HepG2 (cell line): ENCODE results near the gene ABCD1. TPM values are rescaled to one million over a fixed set of nuclear protein-coding genes. Genes with fewer than 3 reads are reported as not detected.
A peak's percentile ranks its signal among the peaks of the same experiment; 100 is the strongest.

Source experiments
- ATAC-seq: fragments of 200-7000 bp; cut with Tn5 transposase; 3 replicates; pipeline ENCODE4 v1.9.1; 2020; ENCODE audit warnings: mild to moderate bottlenecking, moderate library complexity
- BruUV-seq: library from RNA; stranded (reverse); fragments of 400-500 nt; replicated peaks from 2 replicates; lab custom pipeline; 2021; lab: Mats Ljungman, UMichigan
- CTCF ChIA-PET: fragments of 300-600 bp; formaldehyde crosslinking; extraction: SDS; loops from one replicate; lab custom pipeline; 2021; ENCODE audit warnings: low total read pairs, inconsistent platforms, low intra/inter-chr PET ratio; lab: Yijun Ruan, JAX
- POLR2A ChIA-PET: fragments of 350-600 bp; sonication (Branson Sonifier 250); formaldehyde crosslinking; loops from one replicate; lab custom pipeline; 2020; ENCODE audit warnings: antibody characterized with exemption, inconsistent platforms; lab: Yijun Ruan, JAX
- DNase-seq: peaks from one replicate; pipeline ENCODE4 v3.0.0-alpha.2; 2015; ENCODE audit warnings: low spot score
- FAIRE-seq: peaks from 3 replicates; lab custom pipeline; 2011; peaks lifted over from hg19 to GRCh38; lab: Jason Lieb, UNC
- H2AFZ ChIP-seq: one replicate; pipeline ENCODE4 v1.6.1; 2011; ENCODE audit warnings: low read length, inconsistent platforms
- H3K27ac ChIP-seq: fragments of 300-600 bp; 3 replicates; pipeline ENCODE4 v1.8.0; 2011; ENCODE audit warnings: mixed run types, mild to moderate bottlenecking, mixed read lengths, low read length, inconsistent platforms; ENCODE audit not compliant: insufficient read depth; ENCODE audit errors: extremely low read length
- H3K27me3 ChIP-seq, 2 experiments: fragments of 200-600 bp in 1 of 2; 2 replicates in 1 of 2; 3 replicates in 1 of 2; pipeline versions ENCODE4 v1.6.0 to v1.8.0; 2011; ENCODE audit warnings: low read length in 2 of 2, mild to moderate bottlenecking in 2 of 2, moderate library complexity in 2 of 2, inconsistent platforms in 1 of 2; ENCODE audit not compliant: insufficient read depth in 2 of 2, control insufficient read depth in 1 of 2
- H3K36me3 ChIP-seq, 2 experiments: fragments of 200-600 bp in 1 of 2; replicated peaks in 1 of 2; 2 replicates in 1 of 2; 3 replicates in 1 of 2; pipeline versions ENCODE4 v1.5.1 to v1.8.0; 2011; ENCODE audit warnings: low read length in 2 of 2, inconsistent platforms in 1 of 2; ENCODE audit not compliant: insufficient read depth in 2 of 2, control insufficient read depth in 1 of 2
- H3K4me1 ChIP-seq: 2 replicates; pipeline ENCODE4 v1.5.1; 2012; ENCODE audit warnings: low read length, inconsistent platforms; ENCODE audit not compliant: insufficient read depth
- H3K4me2 ChIP-seq: 2 replicates; pipeline ENCODE4 v1.6.0; 2011; ENCODE audit warnings: low read depth, low read length, inconsistent platforms
- H3K4me3 ChIP-seq, 3 experiments: fragments of 200-600 bp in 1 of 3; sonication (generic), shearing (Covaris generic) in 1 of 3; replicated peaks in 1 of 3; 2 replicates each; pipeline ENCODE4 v1.5.1; 2011 to 2016; ENCODE audit warnings: low read length in 3 of 3, inconsistent platforms in 2 of 3, low read depth in 2 of 3, mild to moderate bottlenecking in 2 of 3, control low read depth in 1 of 3, mixed read lengths in 1 of 3; ENCODE audit not compliant: insufficient read depth in 1 of 3
- H3K79me2 ChIP-seq: one replicate; pipeline ENCODE4 v1.6.1; 2011; ENCODE audit warnings: low read length, inconsistent platforms; ENCODE audit not compliant: insufficient read depth
- H3K9ac ChIP-seq: 2 replicates; pipeline ENCODE4 v1.6.0; 2011; ENCODE audit warnings: mild to moderate bottlenecking, low read depth, low read length, inconsistent platforms; ENCODE audit not compliant: insufficient read depth
- H3K9me3 ChIP-seq: 2 replicates; pipeline ENCODE4 v1.5.1; 2012; ENCODE audit warnings: mild to moderate bottlenecking, low read length
- H4K20me1 ChIP-seq: 2 replicates; pipeline ENCODE4 v1.6.0; 2011; ENCODE audit warnings: inconsistent platforms, mild to moderate bottlenecking, low read length, moderate library complexity; ENCODE audit not compliant: insufficient read depth
- BATF2 ChIP-seq: sonication (generic); formaldehyde crosslinking; IDR thresholded peaks from 2 replicates; pipeline ENCODE4 v1.8.0; 2022; ENCODE audit warnings: mild to moderate bottlenecking, missing genetic modification reagents, moderate library complexity
- CSRNP2 ChIP-seq: sonication (generic); formaldehyde crosslinking; conservative IDR thresholded peaks from 2 replicates; pipeline ENCODE4 v1.8.0; 2022; ENCODE audit warnings: low read depth, missing genetic modification reagents
- GZF1 ChIP-seq: sonication (generic); formaldehyde crosslinking; IDR thresholded peaks from 2 replicates; pipeline ENCODE4 v1.5.1; 2020; ENCODE audit warnings: mild to moderate bottlenecking, missing genetic modification reagents
- MZF1 ChIP-seq: sonication (generic); formaldehyde crosslinking; IDR thresholded peaks from 2 replicates; pipeline ENCODE4 v1.8.1; 2023; ENCODE audit warnings: mild to moderate bottlenecking, missing genetic modification reagents, borderline replicate concordance
- PHF20 ChIP-seq: sonication (generic); formaldehyde crosslinking; IDR thresholded peaks from 2 replicates; pipeline ENCODE4 v1.5.0; 2020; ENCODE audit warnings: mild to moderate bottlenecking, missing genetic modification reagents
- RXRA ChIP-seq: sonication (generic); formaldehyde crosslinking; IDR thresholded peaks from 2 replicates; pipeline ENCODE4 v1.5.1; 2020; ENCODE audit warnings: missing genetic modification reagents
- ZBED4 ChIP-seq: sonication (generic); formaldehyde crosslinking; IDR thresholded peaks from 2 replicates; pipeline ENCODE4 v1.4.0; 2020; ENCODE audit warnings: missing genetic modification reagents, borderline replicate concordance
- ZNF253 ChIP-seq: sonication (generic); formaldehyde crosslinking; IDR thresholded peaks from 2 replicates; pipeline ENCODE4 v1.8.0; 2022; ENCODE audit warnings: mild to moderate bottlenecking, missing genetic modification reagents, borderline replicate concordance
- ZNF276 ChIP-seq: sonication (generic); formaldehyde crosslinking; IDR thresholded peaks from 2 replicates; pipeline ENCODE4 v1.4.0; 2020; ENCODE audit warnings: mild to moderate bottlenecking, low read depth, missing genetic modification reagents
- ZNF329 ChIP-seq: sonication (generic); formaldehyde crosslinking; IDR thresholded peaks from 2 replicates; pipeline ENCODE4 v1.9.0; 2021; ENCODE audit warnings: low read depth, mild to moderate bottlenecking, missing genetic modification reagents
- ZNF510 ChIP-seq: sonication (generic); formaldehyde crosslinking; IDR thresholded peaks from 2 replicates; pipeline ENCODE4 v1.4.0; 2020; ENCODE audit warnings: low read depth, mild to moderate bottlenecking, missing genetic modification reagents
- ZNF83 ChIP-seq: sonication (generic); formaldehyde crosslinking; IDR thresholded peaks from 2 replicates; pipeline ENCODE4 v1.4.0; 2020; ENCODE audit warnings: missing genetic modification reagents, mild to moderate bottlenecking, borderline replicate concordance
- ZSCAN22 ChIP-seq: sonication (generic); formaldehyde crosslinking; IDR thresholded peaks from 2 replicates; pipeline ENCODE4 v1.4.0; 2020; ENCODE audit warnings: mild to moderate bottlenecking, missing genetic modification reagents
- ZZZ3 ChIP-seq: sonication (generic); formaldehyde crosslinking; IDR thresholded peaks from 2 replicates; pipeline ENCODE4 v1.4.0; 2020; ENCODE audit warnings: missing genetic modification reagents, mild to moderate bottlenecking, borderline replicate concordance
- WGBS: methylation state at CpG from one replicate; pipeline ENCODE4 v1.1.6; 2017; ENCODE audit warnings: low lambda C conversion rate; 5-methylcytosine and 5-hydroxymethylcytosine counted together
- in situ Hi-C: cut with HindIII; loops from 2 replicates; pipeline ENCODE4 v1.10.0; 2017; ENCODE audit warnings: low pct_unique_long_range_greater_than_20kb; ENCODE audit not compliant: extremely low pct_ligation_motif_present
- intact Hi-C: fragments of 100-400 bp; cut with micrococcal nuclease; formaldehyde crosslinking; loops from one replicate; pipeline ENCODE4 v1.10.0; 2022; ENCODE audit not compliant: unreplicated experiment
- polyA plus RNA-seq, 8 experiments: library from polyadenylated mRNA; depleted of rRNA in 3 of 8; stranded (reverse) in 7 of 8; unstranded in 1 of 8; fragments of >200 nt; fragmentation: Illumina TruSeq in 4 of 8; extraction: Trizol in 4 of 8; gene quantifications; 2 replicates each; pipeline versions ENCODE4 v1.2.1 to v1.2.3, GENCODE V29; 2011 to 2016; ENCODE audit warnings: low read depth in 4 of 8, missing spikeins in 1 of 8, mixed read lengths in 1 of 8; ENCODE audit not compliant: insufficient read depth in 1 of 8
- total RNA-seq, 5 experiments: library from RNA; depleted of rRNA; stranded (reverse); fragments of >200 nt; fragmentation: Illumina TruSeq; extraction: Trizol; gene quantifications; 2 replicates each; pipeline ENCODE4 v1.2.3, GENCODE V29; 2016; ENCODE audit warnings: low read depth in 1 of 5

ABCD1 gene
- total and polyA plus RNA-seq, 2 of the 13 experiments (the other 11 are each of a cell fraction or from before 2014, with no cell fraction given): 11.4 to 15.9 TPM

- in situ Hi-C loops (no loop called here), intact Hi-C loops (no loop called here)
- Histone ChIP-seq H3K36me3 (peaks cover 0 to 6% of the 10 kb centered on the region in 2 experiments; a peak in 1 of 5 replicates), H2AFZ (no peak overlapping the region), H4K20me1 (peaks cover 36% of the 10 kb centered on the region), H3K4me2 (peak overlapping the region; percentile 84), H3K9me3 (no peaks in the 10 kb centered on the region), H3K9ac (peak overlapping the region; percentile 85), H3K4me1 (peaks cover 51% of the 10 kb centered on the region), H3K27ac (peak overlapping the region; percentile 92), H3K79me2 (peaks cover 41% of the 10 kb centered on the region), H3K27me3 (no peaks in the 10 kb centered on the region), H3K4me3 (peak overlapping the region; percentile 60 to 79 (median 79); a peak in 5 of 6 replicates)
- BruUV-seq: no TSS peak
- DNase-seq: peak; percentile 75
- CTCF ChIA-PET: no interaction called here
- FAIRE-seq: peak; percentile 30
- POLR2A ChIA-PET: interaction anchor here (0.8 to 3.8 kb wide), 14 partner anchors 17 to 209 kb away, joined by 3 to 16 read pairs (median 4); partner anchors contain the start of genes ARHGAP4, DUSP9, NAA10 and PLXNB3
- ATAC-seq: peak; percentile 62
- no CpG with 5 or more reads among the region's 35 CpGs for WGBS
- TF ChIP-seq ZNF510 (CRISPR knock-in tag) (no peak), BATF2 (CRISPR knock-in tag) (no peak), ZZZ3 (CRISPR knock-in tag) (no peak), ZBED4 (CRISPR knock-in tag) (no peak), ZNF83 (no peak), GZF1 (CRISPR knock-in tag) (no peak), MZF1 (no peak), CSRNP2 (CRISPR knock-in tag) (no peak), RXRA (CRISPR knock-in tag) (peak; percentile 98), ZNF253 (CRISPR knock-in tag) (no peak), ZNF276 (CRISPR knock-in tag) (no peak), PHF20 (peak; percentile 18; the same call in 1 of the 2 replicates), ZSCAN22 (no peak), ZNF329 (no peak)
Measured at GRCh38 chrX:153726286-153727122, 1.8 kb downstream of the ABCD1 start.
